Measurements from ENCODE around the gene TMEM179. TPM values are rescaled to one million over a fixed set of nuclear protein-coding genes. Genes with fewer than 3 reads are reported as not detected.

TMEM179 gene
- total and polyA plus RNA-seq, 2 of the 13 experiments (the other 11 are each of a cell fraction or from before 2014, with no cell fraction given): not detected

GRCh38 chr14:104636131-104636530, 31.6 kb upstream of the TMEM179 start:
- BruUV-seq (replicated peaks): no TSS peak
- WGBS (ENCODE audit: low lambda C conversion rate): 9% methylated on average over 11 of the region's 11 CpGs

More at GRCh38 chr14:104636131-104636530, 31.6 kb upstream of the TMEM179 start:
- POLR2A ChIA-PET: no interaction called here
- CTCF ChIA-PET (ENCODE audit: low intra/inter-chr PET ratio, low total read pairs): no interaction called here
- Histone ChIP-seq H4K20me1 (ENCODE audit: insufficient read depth, low read length) (no peaks in the 10 kb centered on the region), H3K4me2 (ENCODE audit: low read depth, low read length) (no peak overlapping the region), H3K79me2 (ENCODE audit: insufficient read depth, low read length) (no peaks in the 10 kb centered on the region), H3K36me3 (replicated peaks in 1 of 2; ENCODE audit: control insufficient read depth in 1 of 2, insufficient read depth in 2 of 2, low read length in 2 of 2) (no peaks in the 10 kb centered on the region), H3K27ac (ENCODE audit: extremely low read length, insufficient read depth, low read length) (no peak overlapping the region), H3K4me3 (replicated peaks in 1 of 3; ENCODE audit: insufficient read depth in 1 of 3, low read depth in 2 of 3, low read length in 3 of 3) (no peak overlapping the region), H2AFZ (ENCODE audit: low read length) (no peak overlapping the region), H3K27me3 (ENCODE audit: control insufficient read depth in 1 of 2, insufficient read depth in 2 of 2, low read length in 2 of 2) (peaks cover 10 to 73% of the 10 kb centered on the region in 2 experiments), H3K4me1 (ENCODE audit: insufficient read depth, low read length) (peaks cover 8% of the 10 kb centered on the region; the same call in 1 of the 2 replicates), H3K9ac (ENCODE audit: insufficient read depth, low read depth, low read length) (no peak overlapping the region), H3K9me3 (ENCODE audit: low read length) (no peaks in the 10 kb centered on the region)
- no peak for FAIRE-seq
- in situ Hi-C loops (cut with HindIII; ENCODE audit: extremely low pct_ligation_motif_present, low pct_unique_long_range_greater_than_20kb): no loop called here
- no peak for TF ChIP-seq ASH2L (IDR thresholded peaks at IDR 0.05; ENCODE audit: insufficient read length, low read depth, low read length)
- TF ChIP-seq JUNB (CRISPR knock-in tag; IDR thresholded peaks at IDR 0.05; ENCODE audit: borderline replicate concordance): no peak
- TF ChIP-seq HINFP (CRISPR knock-in tag; IDR thresholded peaks at IDR 0.05; ENCODE audit: low read depth): no peak
- TF ChIP-seq BORCS8-MEF2B (CRISPR knock-in tag; IDR thresholded peaks at IDR 0.05): no peak
- TF ChIP-seq ZNF782 (CRISPR knock-in tag; IDR thresholded peaks at IDR 0.05; ENCODE audit: borderline replicate concordance): no peak
- no peak for TF ChIP-seq ZFP62 (CRISPR knock-in tag; IDR thresholded peaks at IDR 0.05)
- no peak for TF ChIP-seq ZNF660 (CRISPR knock-in tag; IDR thresholded peaks at IDR 0.05; ENCODE audit: borderline replicate concordance, low read depth)
- TF ChIP-seq ZNF207 (IDR thresholded peaks at IDR 0.05; ENCODE audit: borderline replicate concordance): no peak
- no peak for TF ChIP-seq ZNF124 (CRISPR knock-in tag; IDR thresholded peaks at IDR 0.05)
- no peak for TF ChIP-seq ZNF761 (CRISPR knock-in tag; conservative IDR thresholded peaks at IDR 0.05)
- TF ChIP-seq ZNF234 (CRISPR knock-in tag; conservative IDR thresholded peaks at IDR 0.05): no peak
- no peak for TF ChIP-seq ZBTB26 (CRISPR knock-in tag; IDR thresholded peaks at IDR 0.05; ENCODE audit: borderline replicate concordance)
- no peak for TF ChIP-seq ZBTB7B (CRISPR knock-in tag; IDR thresholded peaks at IDR 0.05)
- TF ChIP-seq STAT6 (CRISPR knock-in tag; IDR thresholded peaks at IDR 0.05; ENCODE audit: borderline replicate concordance): no peak
- no peak for TF ChIP-seq ZBTB14 (CRISPR knock-in tag; IDR thresholded peaks at IDR 0.05)
- no peak for TF ChIP-seq HES4 (CRISPR knock-in tag; IDR thresholded peaks at IDR 0.05; ENCODE audit: borderline replicate concordance)
- ATAC-seq: no peak
- DNase-seq (ENCODE audit: low spot score): no peak
- intact Hi-C loops (cut with micrococcal nuclease; ENCODE audit: unreplicated experiment): no loop called here

Data from HepG2 (cell line).